Adrenal gland (tissue), 12 donors: ENCODE measurements around the gene CNPPD1. TPM values are rescaled to one million over a fixed set of nuclear protein-coding genes. Genes with fewer than 3 reads are reported as not detected.

Experiments
- DNase-seq, 7 donors: peaks; one replicate each; pipeline ENCODE4 v3.0.0-alpha.2; 2019 to 2020
- H3K27ac ChIP-seq, 5 donors: fragments of 200-600 bp; sonication (generic) in 4 of 5; 1 replicate in 3 of 5; 2 replicates in 2 of 5; pipeline versions ENCODE4 v1.5.1 to v1.8.0; 2016 to 2020; ENCODE audit warnings: mild to moderate bottlenecking in 1 of 5
- H3K27me3 ChIP-seq: fragments of 200-600 bp; 2 replicates; pipeline ENCODE4 v1.8.0; 2021
- H3K36me3 ChIP-seq, 2 donors: fragments of 200-600 bp; replicated peaks in 1 of 2; 1 replicate in 1 of 2; 2 replicates in 1 of 2; pipeline versions ENCODE4 v1.5.1 to v1.8.0; 2018 to 2022
- H3K4me1 ChIP-seq, 2 donors: fragments of 200-600 bp; replicated peaks in 1 of 2; 1 replicate in 1 of 2; 2 replicates in 1 of 2; pipeline versions ENCODE4 v1.5.1 to v1.8.0; 2018 to 2021
- H3K4me3 ChIP-seq, 4 donors: fragments of 200-600 bp; sonication (generic) in 3 of 4; one replicate each; pipeline ENCODE4 v1.5.1; 2016 to 2018
- H3K9me3 ChIP-seq, 3 donors: fragments of 200-600 bp; sonication (generic) in 1 of 3; replicated peaks in 1 of 3; 1 replicate in 2 of 3; 2 replicates in 1 of 3; pipeline versions ENCODE4 v1.5.1 to v1.8.0; 2016 to 2021
- POLR2A ChIP-seq, 2 donors: fragments of 450-650 bp; IDR thresholded peaks; one replicate each; pipeline ENCODE4 v1.6.1; 2017; ENCODE audit warnings: antibody characterized with exemption in 2 of 2, mild to moderate bottlenecking in 2 of 2, moderate library complexity in 1 of 2
- WGBS, 4 donors: extraction: QIAGEN DNeasy Blood & Tissue Kit in 2 of 4; methylation state at CpG; one replicate each; pipeline versions ENCODE4 v1.1.5 to v1.1.7; 2013 to 2017; 5-methylcytosine and 5-hydroxymethylcytosine counted together
- intact Hi-C, 2 donors: fragments of 100-400 bp; cut with DNase I; formaldehyde crosslinking; loops; one replicate each; pipeline versions ENCODE4 v1.14.1 to v1.15.0; 2022 to 2023
- polyA plus RNA-seq, 3 donors: library from polyadenylated mRNA; stranded (reverse); fragments of 200-250 nt in 2 of 3; fragments of 350-450 nt in 1 of 3; fragmentation: Illumina TruSeq in 1 of 3; extraction: RNeasy Lipid Tissue Mini Kit (QIAGEN cat#74804) in 1 of 3; gene quantifications; one replicate each; pipeline ENCODE4 v1.2.3, GENCODE V29; 2013 to 2014
- total RNA-seq, 9 donors: library from RNA; depleted of rRNA in 4 of 9; stranded (reverse); fragments of >200 nt in 4 of 9; fragments of 120-200 nt in 1 of 9; fragmentation: NEBNext Ultra II Directional in 1 of 9; extraction: Animal tissue kit (Norgen Biotek cat#: 25700) in 1 of 9; gene quantifications; one replicate each; pipeline versions ENCODE4 v1.1.0 to v1.2.4, GENCODE V29; 2013 to 2023
- TF ChIP-seq, protein P1 (sequence below), 6 experiments: fragments of 450-650 bp in 4 of 6; fragments of 200-600 bp in 2 of 6; sonication (generic) in 1 of 6; IDR thresholded peaks; 1 replicate in 5 of 6; 2 replicates in 1 of 6; pipeline versions ENCODE4 v1.5.1 to v1.8.0; 2016 to 2021; ENCODE audit warnings: antibody characterized with exemption in 6 of 6, mild to moderate bottlenecking in 2 of 6, moderate library complexity in 1 of 6
- donor health status: healthy with polysubstance abuse.
- donor health status: Bipolar disorder and iron deficiency.
- donor health status: DM: yes; HTN: yes; CAD: no.
- donor health status: DM: no; HTN: no; CAD: no.
- donor health status: DM: no; HTN: no; CAD: no.
- donor health status: DM: yes; HTN: yes; CAD: no.

Gene CNPPD1
- total and polyA plus RNA-seq, 12 donors: 32.6 to 137 (median 98.9) TPM

DNA sequence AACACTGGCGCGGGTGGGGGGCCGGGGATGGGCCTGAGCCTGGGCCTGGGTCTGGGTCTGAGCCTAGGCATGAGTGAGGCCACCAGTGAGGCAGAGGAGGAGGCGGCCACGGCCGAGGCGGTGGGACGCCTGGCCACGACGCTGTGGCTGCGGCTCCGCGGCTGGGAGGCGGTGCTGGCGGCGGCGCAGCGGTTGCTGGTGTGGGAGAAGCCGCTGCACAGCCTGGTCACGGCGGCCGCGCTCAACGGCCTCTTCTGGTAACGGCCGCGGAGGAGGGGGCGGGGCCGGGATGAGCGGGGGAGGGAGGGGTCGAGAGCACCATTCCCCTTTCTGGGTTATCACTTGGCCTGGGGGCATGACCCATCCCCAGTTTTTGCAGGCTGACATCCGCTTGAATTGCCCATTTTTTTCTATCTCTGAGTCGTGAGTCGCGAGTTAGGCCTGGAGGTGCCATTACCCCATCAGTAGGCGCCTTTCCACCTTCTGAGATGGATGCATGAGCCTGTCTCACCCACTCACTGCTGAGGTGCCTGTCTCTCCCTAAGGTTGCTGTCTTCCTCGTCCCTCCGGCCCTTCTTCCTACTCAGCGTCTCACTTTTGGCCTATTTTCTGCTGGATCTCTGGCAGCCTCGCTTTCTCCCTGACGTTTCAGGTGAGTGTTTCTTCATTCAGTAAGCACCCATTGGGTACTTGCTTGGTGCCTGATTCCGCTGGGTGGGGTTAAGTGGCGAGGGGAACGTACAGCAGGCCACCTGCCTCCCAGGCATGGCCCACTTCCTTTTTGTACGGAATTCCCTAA, 1.9 kb upstream of the CNPPD1 start:
- Histone ChIP-seq H3K9me3 (no peaks in the 10 kb centered on the region), H3K27me3 (no peaks in the 10 kb centered on the region), H3K4me1 (peaks cover 20 to 21% of the 10 kb centered on the region in 2 donors), H3K4me3 (peak overlapping the region; percentile 47 to 100 (median 68)), H3K27ac (peak overlapping the region; percentile 97 to 100 (median 99)), H3K36me3 (peaks cover 0 to 58% of the 10 kb centered on the region in 2 donors)
- intact Hi-C loops: no loop called here
- 2 to 11% (median 5%) methylated on average over 12 to 45 of the region's 45 CpGs for WGBS, 4 donors
- DNase-seq: peak; percentile 60 to 74 (median 64)
- TF ChIP-seq, protein P1, sequence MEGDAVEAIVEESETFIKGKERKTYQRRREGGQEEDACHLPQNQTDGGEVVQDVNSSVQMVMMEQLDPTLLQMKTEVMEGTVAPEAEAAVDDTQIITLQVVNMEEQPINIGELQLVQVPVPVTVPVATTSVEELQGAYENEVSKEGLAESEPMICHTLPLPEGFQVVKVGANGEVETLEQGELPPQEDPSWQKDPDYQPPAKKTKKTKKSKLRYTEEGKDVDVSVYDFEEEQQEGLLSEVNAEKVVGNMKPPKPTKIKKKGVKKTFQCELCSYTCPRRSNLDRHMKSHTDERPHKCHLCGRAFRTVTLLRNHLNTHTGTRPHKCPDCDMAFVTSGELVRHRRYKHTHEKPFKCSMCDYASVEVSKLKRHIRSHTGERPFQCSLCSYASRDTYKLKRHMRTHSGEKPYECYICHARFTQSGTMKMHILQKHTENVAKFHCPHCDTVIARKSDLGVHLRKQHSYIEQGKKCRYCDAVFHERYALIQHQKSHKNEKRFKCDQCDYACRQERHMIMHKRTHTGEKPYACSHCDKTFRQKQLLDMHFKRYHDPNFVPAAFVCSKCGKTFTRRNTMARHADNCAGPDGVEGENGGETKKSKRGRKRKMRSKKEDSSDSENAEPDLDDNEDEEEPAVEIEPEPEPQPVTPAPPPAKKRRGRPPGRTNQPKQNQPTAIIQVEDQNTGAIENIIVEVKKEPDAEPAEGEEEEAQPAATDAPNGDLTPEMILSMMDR (IDR thresholded peaks at IDR 0.05): no peak
- TF ChIP-seq POLR2A (IDR thresholded peaks at IDR 0.05): no peak

DNA sequence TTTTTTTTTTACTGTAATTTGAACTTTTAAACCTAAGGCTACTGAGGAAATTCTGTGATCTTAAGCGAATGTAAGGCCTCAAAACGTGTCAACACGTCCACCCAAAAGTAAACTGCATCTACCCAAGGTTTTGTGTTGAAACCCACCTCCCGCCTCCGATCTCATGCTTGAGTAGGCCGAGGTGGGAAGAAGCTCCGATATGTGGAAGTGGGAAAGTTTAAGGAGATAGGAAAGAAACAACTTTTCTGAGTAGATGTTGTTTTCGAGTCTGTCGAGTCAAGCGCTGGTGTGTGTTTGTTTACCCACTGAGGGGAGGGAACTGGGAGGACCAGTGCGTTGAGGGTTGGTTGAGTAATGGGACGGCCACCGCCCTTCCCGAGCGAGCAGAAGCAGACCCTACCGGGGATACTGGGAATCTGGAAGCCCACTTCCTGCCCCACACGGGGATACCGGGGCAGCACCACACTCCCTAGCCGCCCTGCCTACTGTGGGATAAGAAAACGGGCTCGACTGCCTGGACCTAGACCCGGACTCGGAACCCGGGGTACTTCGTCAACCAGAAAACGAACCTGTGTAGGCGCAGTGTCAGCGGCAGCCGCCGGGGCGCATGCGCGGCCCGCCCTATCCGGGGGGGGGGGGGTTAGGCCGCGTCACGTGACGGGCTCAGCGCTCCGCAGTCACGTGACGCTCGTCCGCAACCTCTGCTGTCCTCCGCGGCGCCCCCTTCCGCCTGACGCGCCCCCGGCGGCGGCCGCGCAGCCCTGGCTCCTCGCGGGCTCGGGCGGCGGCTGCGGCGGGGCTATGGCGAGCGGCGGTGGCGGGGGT, 1.0 kb upstream of the CNPPD1 start, which contains the start of gene RETREG2:
TSS of gene RETREG2 (plus strand) at position 724 of the 825 bp plus-strand sequence. CDS start at position 802, 78 bp downstream.
- Histone ChIP-seq H3K4me1 (peaks cover 20 to 21% of the 10 kb centered on the region in 2 donors), H3K4me3 (peak within 1 kb of the TSS; percentile 60 to 100 (median 88)), H3K9me3 (no peaks in the 10 kb centered on the region), H3K27ac (peak within 1 kb of the TSS; percentile 97 to 100 (median 99)), H3K27me3 (no peaks in the 10 kb centered on the region), H3K36me3 (peaks cover 0 to 58% of the 10 kb centered on the region in 2 donors)
- TF ChIP-seq, protein P1 (IDR thresholded peaks at IDR 0.05): peak in 3 of 6 experiments; percentile 28 to 50 (median 33)
- TF ChIP-seq POLR2A (IDR thresholded peaks at IDR 0.05): peak; percentile 90 to 92
- peak; percentile 82 to 91 (median 86) for DNase-seq
- WGBS, 4 donors: 1% methylated on average over 24 to 67 of the region's 67 CpGs
- intact Hi-C loops: no loop called here

DNA sequence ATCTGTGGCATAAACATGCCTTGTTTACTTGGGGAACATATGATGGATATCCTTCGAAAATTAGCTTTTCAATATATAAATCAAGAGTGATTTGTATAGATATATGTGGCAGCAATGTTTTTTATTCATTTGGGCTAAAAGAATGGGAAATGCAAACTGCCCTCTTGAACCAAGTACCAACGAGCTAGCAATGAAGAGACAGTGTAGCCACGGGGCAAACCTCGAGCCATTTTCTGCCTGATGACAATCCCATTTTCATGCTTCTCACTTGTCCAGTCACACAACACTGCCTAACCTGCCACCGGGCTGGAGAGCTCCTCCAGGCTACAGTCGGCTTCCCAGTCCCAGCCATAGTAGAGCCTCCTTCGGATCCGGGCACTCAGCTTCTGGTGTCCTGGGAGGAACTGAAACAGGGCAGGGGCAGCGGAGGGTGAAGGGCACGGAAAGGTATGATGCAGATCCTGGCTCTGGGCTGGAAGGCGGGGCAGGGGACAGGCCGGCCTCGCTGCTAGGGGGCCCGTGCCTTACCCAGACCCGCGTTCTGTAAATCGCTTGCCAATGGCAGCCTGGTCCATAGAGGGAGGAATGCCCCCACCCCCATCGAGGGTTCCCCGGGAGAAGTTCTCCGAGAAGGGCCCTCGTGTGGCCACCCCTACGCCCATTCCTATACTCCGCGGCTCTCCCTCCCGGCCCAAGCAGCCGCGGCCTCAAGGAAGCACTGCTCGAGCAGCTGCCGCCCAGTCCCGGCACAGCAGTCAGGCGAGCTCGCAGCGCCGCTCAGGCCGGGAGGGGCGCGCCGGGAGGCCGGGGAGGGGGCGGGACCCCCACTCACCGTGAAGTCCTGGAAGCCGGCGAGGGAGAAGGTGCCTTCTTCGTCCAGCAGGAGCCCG, 552 bp downstream of the CNPPD1 start:
- intact Hi-C loops: no loop called here
- H3K4me3 ChIP-seq: peak overlapping the region; percentile 79 to 100 (median 93)
- WGBS, 4 donors: 2 to 16% (median 5%) methylated on average over 6 to 45 of the region's 45 CpGs
- TF ChIP-seq, protein P1 (IDR thresholded peaks at IDR 0.05): peak in 1 of 6 experiments; percentile 24
- TF ChIP-seq POLR2A (IDR thresholded peaks at IDR 0.05): peak in 1 of 2 donors; percentile 55
- H3K9me3 ChIP-seq: no peaks in the 10 kb centered on the region
- peak overlapping the region; percentile 97 to 100 (median 99) for H3K27ac ChIP-seq
- DNase-seq: peak; percentile 68 to 86 (median 79)
- H3K27me3 ChIP-seq: no peaks in the 10 kb centered on the region
- H3K36me3 ChIP-seq: peaks cover 0 to 50% of the 10 kb centered on the region in 2 donors
- peaks cover 20 to 27% of the 10 kb centered on the region in 2 donors for H3K4me1 ChIP-seq
